Measurements from ENCODE around the gene KLF7. TPM values are rescaled to one million over a fixed set of nuclear protein-coding genes. Genes with fewer than 3 reads are reported as not detected.

KLF7 gene
- polyA plus RNA-seq: 28.1 and 31.5 TPM in 2 replicates
- polyA minus RNA-seq: 102 and 141 TPM in 2 replicates

- Histone ChIP-seq H3K36me3 (ENCODE audit: insufficient read depth, low read length) (no peaks in the 10 kb centered on the region), H3K79me2 (replicated peaks; ENCODE audit: insufficient read depth, low read length) (peaks cover 64% of the 10 kb centered on the region), H3K4me2 (ENCODE audit: low read length) (no peak within 1 kb of the TSS), H3K9me2 (ENCODE audit: insufficient read depth, low read length) (no peaks in the 10 kb centered on the region), H2AFZ (ENCODE audit: low read depth, low read length) (no peak within 1 kb of the TSS), H4K20me1 (ENCODE audit: insufficient read depth) (peaks cover 3% of the 10 kb centered on the region), H3K4me3 (ENCODE audit: low read length) (peak within 1 kb of the TSS; percentile 80), H3K9me3 (ENCODE audit: low read length) (peaks cover 2% of the 10 kb centered on the region), H3K9ac (ENCODE audit: low read length) (peak within 1 kb of the TSS; percentile 100), H3F3A (ENCODE audit: insufficient read depth, low read length, poor library complexity, severe bottlenecking) (peaks cover 30% of the 10 kb centered on the region), H3K27me3 (ENCODE audit: insufficient read depth, low read depth, low read length) (no peaks in the 10 kb centered on the region), H3K27ac (ENCODE audit: low read length) (peak within 1 kb of the TSS; percentile 100)
- peak; percentile 62 for TF ChIP-seq MXI1 (conservative IDR thresholded peaks at IDR 0.05; ENCODE audit: poor library complexity, severe bottlenecking)
- peak; percentile 90 for TF ChIP-seq TAF1 (IDR thresholded peaks at IDR 0.05; ENCODE audit: low read depth)
- no peak for TF ChIP-seq EP300 (conservative IDR thresholded peaks at IDR 0.05; ENCODE audit: poor library complexity, severe bottlenecking)
- TF ChIP-seq POLR2AphosphoS5 (IDR thresholded peaks at IDR 0.05): peak; percentile 95
- peak; percentile 56 for TF ChIP-seq RAD21 (conservative IDR thresholded peaks at IDR 0.05)
- TF ChIP-seq SMC3 (conservative IDR thresholded peaks at IDR 0.05; ENCODE audit: poor library complexity): peak; percentile 52
- peak; percentile 98 for TF ChIP-seq REST (IDR thresholded peaks at IDR 0.05; ENCODE audit: borderline replicate concordance)
- no peak for TF ChIP-seq EZH2 (IDR thresholded peaks at IDR 0.05; ENCODE audit: borderline replicate concordance, insufficient read depth, low read length, poor library complexity, severe bottlenecking)
- no peak for TF ChIP-seq CTCF (IDR thresholded peaks at IDR 0.05; ENCODE audit: poor library complexity, severe bottlenecking)
Observed at GRCh38 chr2:207165121-207166038, at the start of gene KLF7. Gene KLF7 (minus strand): TSS chr2:207165948. CDS start chr2:207165568, 380 bp downstream.

- H3K4me3 ChIP-seq (ENCODE audit: low read length): no peak overlapping the region
Observed at GRCh38 chr2:207215308-207215707, 49.6 kb upstream of the KLF7 start.

More at GRCh38 chr2:207215308-207215707, 49.6 kb upstream of the KLF7 start:
- Histone ChIP-seq H3K36me3 (ENCODE audit: insufficient read depth, low read length) (no peaks in the 10 kb centered on the region), H3K27me3 (ENCODE audit: insufficient read depth, low read depth, low read length) (no peaks in the 10 kb centered on the region), H3F3A (ENCODE audit: insufficient read depth, low read length, poor library complexity, severe bottlenecking) (no peaks in the 10 kb centered on the region), H3K9ac (ENCODE audit: low read length) (peak overlapping the region; percentile 38), H3K27ac (ENCODE audit: low read length) (peak overlapping the region; percentile 66), H2AFZ (ENCODE audit: low read depth, low read length) (peak overlapping the region; percentile 5), H4K20me1 (ENCODE audit: insufficient read depth) (no peaks in the 10 kb centered on the region), H3K9me2 (ENCODE audit: insufficient read depth, low read length) (no peaks in the 10 kb centered on the region), H3K4me2 (ENCODE audit: low read length) (peak overlapping the region; percentile 35), H3K9me3 (ENCODE audit: low read length) (no peaks in the 10 kb centered on the region), H3K79me2 (replicated peaks; ENCODE audit: insufficient read depth, low read length) (no peaks in the 10 kb centered on the region)
- TF ChIP-seq MXI1 (conservative IDR thresholded peaks at IDR 0.05; ENCODE audit: poor library complexity, severe bottlenecking) (no peak), REST (IDR thresholded peaks at IDR 0.05; ENCODE audit: borderline replicate concordance) (no peak), CTCF (IDR thresholded peaks at IDR 0.05; ENCODE audit: poor library complexity, severe bottlenecking) (no peak), EP300 (conservative IDR thresholded peaks at IDR 0.05; ENCODE audit: poor library complexity, severe bottlenecking) (no peak), SMC3 (conservative IDR thresholded peaks at IDR 0.05; ENCODE audit: poor library complexity) (no peak), POLR2AphosphoS5 (IDR thresholded peaks at IDR 0.05) (no peak), EZH2 (IDR thresholded peaks at IDR 0.05; ENCODE audit: borderline replicate concordance, insufficient read depth, low read length, poor library complexity, severe bottlenecking) (no peak)
